ENCODE data around the gene OXT.

The OXT gene

GRCh38 chr20:3084283-3084985, 13.0 kb downstream of the OXT start, which contains the start of gene AVP:
AVP (minus strand) TSS chr20:3084724; CDS start chr20:3084674, 50 bp downstream.
- in situ Hi-C loops (cut with MboI; ENCODE audit: low sequenced_read_pairs): no loop called here

GRCh38 chr20:3084986-3085360, 13.6 kb downstream of the OXT start:
- in situ Hi-C loops (cut with MboI; ENCODE audit: low sequenced_read_pairs): no loop called here

GRCh38 chr20:3085571-3086072, 14.2 kb downstream of the OXT start:
- in situ Hi-C loops (cut with MboI; ENCODE audit: low sequenced_read_pairs): no loop called here

GRCh38 chr20:3088031-3088430, 16.6 kb downstream of the OXT start:
- in situ Hi-C loops (cut with MboI; ENCODE audit: low sequenced_read_pairs): no loop called here

- in situ Hi-C loops (cut with MboI; ENCODE audit: low sequenced_read_pairs): no loop called here
Measured at GRCh38 chr20:3090565-3090964, 19.1 kb downstream of the OXT start.

GRCh38 chr20:3092611-3093379, 21.4 kb downstream of the OXT start:
- in situ Hi-C loops (cut with MboI; ENCODE audit: low sequenced_read_pairs): no loop called here

GRCh38 chr20:3093861-3094361, 22.5 kb downstream of the OXT start:
- in situ Hi-C loops (cut with MboI; ENCODE audit: low sequenced_read_pairs): no loop called here

- in situ Hi-C loops (cut with MboI; ENCODE audit: low sequenced_read_pairs): no loop called here
Measured at GRCh38 chr20:3094848-3095629, 23.6 kb downstream of the OXT start.

- in situ Hi-C loops (cut with MboI; ENCODE audit: low sequenced_read_pairs): no loop called here
Measured at GRCh38 chr20:3100480-3100879, 29.1 kb downstream of the OXT start.

GRCh38 chr20:3101251-3101650, 29.8 kb downstream of the OXT start:
- in situ Hi-C loops (cut with MboI; ENCODE audit: low sequenced_read_pairs): no loop called here

GRCh38 chr20:3101737-3102574, 30.5 kb downstream of the OXT start:
- in situ Hi-C loops (cut with MboI; ENCODE audit: low sequenced_read_pairs): no loop called here

GRCh38 chr20:3102575-3103368, 31.4 kb downstream of the OXT start:
- in situ Hi-C loops (cut with MboI; ENCODE audit: low sequenced_read_pairs): no loop called here

- in situ Hi-C loops (cut with MboI; ENCODE audit: low sequenced_read_pairs): no loop called here
Measured at GRCh38 chr20:3103369-3104032, 32.1 kb downstream of the OXT start.

GRCh38 chr20:3105256-3106137, 34.1 kb downstream of the OXT start:
- in situ Hi-C loops (cut with MboI; ENCODE audit: low sequenced_read_pairs): no loop called here

- in situ Hi-C loops (cut with MboI; ENCODE audit: low sequenced_read_pairs): no loop called here
Measured at GRCh38 chr20:3106185-3106584, 34.8 kb downstream of the OXT start.

GRCh38 chr20:3106658-3107463, 35.4 kb downstream of the OXT start:
- in situ Hi-C loops (cut with MboI; ENCODE audit: low sequenced_read_pairs): no loop called here

- in situ Hi-C loops (cut with MboI; ENCODE audit: low sequenced_read_pairs): no loop called here
Measured at GRCh38 chr20:3107464-3108025, 36.1 kb downstream of the OXT start.

All from hTERT RPE-1 (cell line).